Ascending aorta (tissue), 2 donors: ENCODE measurements around the gene GORASP2. TPM values are rescaled to one million over a fixed set of nuclear protein-coding genes. Genes with fewer than 3 reads are reported as not detected.
"Not testable (repeated sequence)": the region's sequence is repeated elsewhere in the genome, so short reads cannot be mapped to it uniquely, and the experiment has no call there.

ENCODE experiments used
- DNase-seq, 2 donors: peaks; one replicate each; pipeline ENCODE4 v3.0.0-alpha.2; 2019; ENCODE audit warnings: low spot score in 2 of 2
- H3K27ac ChIP-seq, 2 donors: fragments of 200-600 bp; sonication (generic); one replicate each; pipeline ENCODE4 v1.5.1; 2016 to 2017; ENCODE audit warnings: mild to moderate bottlenecking in 1 of 2
- H3K27me3 ChIP-seq: fragments of 200-600 bp; sonication (generic); one replicate; pipeline ENCODE4 v1.5.1; 2017
- H3K36me3 ChIP-seq, 2 donors: fragments of 200-600 bp; sonication (generic); one replicate each; pipeline ENCODE4 v1.5.1; 2016
- H3K4me1 ChIP-seq, 2 donors: fragments of 200-600 bp; sonication (generic); one replicate each; pipeline ENCODE4 v1.5.1; 2016 to 2017; ENCODE audit warnings: mild to moderate bottlenecking in 1 of 2
- H3K4me3 ChIP-seq, 2 donors: fragments of 200-600 bp; sonication (generic); one replicate each; pipeline ENCODE4 v1.5.1; 2016 to 2017; ENCODE audit warnings: mild to moderate bottlenecking in 1 of 2
- H3K9me3 ChIP-seq, 2 donors: fragments of 200-600 bp; sonication (generic); one replicate each; pipeline ENCODE4 v1.5.1; 2016
- CTCF ChIP-seq, 3 experiments: fragments of 200-600 bp in 2 of 3; fragments of 450-650 bp in 1 of 3; sonication (generic) in 2 of 3; IDR thresholded peaks; one replicate each; pipeline ENCODE4 v1.5.1; 2016 to 2019; ENCODE audit warnings: antibody characterized with exemption in 3 of 3, mild to moderate bottlenecking in 1 of 3, moderate library complexity in 1 of 3
- intact Hi-C: fragments of 100-400 bp; cut with DNase I; formaldehyde crosslinking; loops from one replicate; pipeline ENCODE4 v1.15.1; 2023
- total RNA-seq: library from RNA; depleted of rRNA; stranded (reverse); fragments of >200 nt; gene quantifications from one replicate; pipeline ENCODE4 v1.1.0, GENCODE V29; 2016

Gene GORASP2
- total RNA-seq, 1 donor from 2014 or later = 21.5 TPM

GRCh38 chr2:170895023-170895757, 33.9 kb upstream of the GORASP2 start:
- H3K36me3 ChIP-seq = no peaks in the 10 kb centered on the region
- no peak for TF ChIP-seq CTCF (IDR thresholded peaks at IDR 0.05)
- no peak for DNase-seq
- intact Hi-C loops = no loop called here
- H3K4me1 ChIP-seq = no peaks in the 10 kb centered on the region
- no peaks in the 10 kb centered on the region for H3K27me3 ChIP-seq
- no peak overlapping the region for H3K27ac ChIP-seq
- no peak overlapping the region for H3K4me3 ChIP-seq
- no peaks in the 10 kb centered on the region for H3K9me3 ChIP-seq

GRCh38 chr2:170896622-170897021, 32.4 kb upstream of the GORASP2 start:
- TF ChIP-seq CTCF (IDR thresholded peaks at IDR 0.05) = no peak
- no peak overlapping the region for H3K4me3 ChIP-seq

GRCh38 chr2:170897108-170897507, 31.9 kb upstream of the GORASP2 start:
- H3K9me3 ChIP-seq = no peaks in the 10 kb centered on the region
- no peak for DNase-seq
- H3K4me1 ChIP-seq = no peaks in the 10 kb centered on the region
- H3K4me3 ChIP-seq = no peak overlapping the region
- H3K36me3 ChIP-seq = no peaks in the 10 kb centered on the region
- no peaks in the 10 kb centered on the region for H3K27me3 ChIP-seq
- H3K27ac ChIP-seq = no peak overlapping the region
- no peak for TF ChIP-seq CTCF (IDR thresholded peaks at IDR 0.05)
- intact Hi-C loops = no loop called here

More at GRCh38 chr2:170896622-170897021, 32.4 kb upstream of the GORASP2 start:
- H3K36me3 ChIP-seq = no peaks in the 10 kb centered on the region
- H3K4me1 ChIP-seq = no peaks in the 10 kb centered on the region
- no peak for DNase-seq
- no peaks in the 10 kb centered on the region for H3K27me3 ChIP-seq
- H3K9me3 ChIP-seq = no peaks in the 10 kb centered on the region
- H3K27ac ChIP-seq = no peak overlapping the region
- intact Hi-C loops = no loop called here

GRCh38 chr2:170905864-170906263, 23.2 kb upstream of the GORASP2 start:
- DNase-seq = no peak
- H3K4me3 ChIP-seq = no peak overlapping the region
- intact Hi-C loops = no loop called here
- H3K4me1 ChIP-seq = no peaks in the 10 kb centered on the region
- no peaks in the 10 kb centered on the region for H3K36me3 ChIP-seq
- peaks cover 5 to 14% of the 10 kb centered on the region in 2 donors for H3K9me3 ChIP-seq
- H3K27ac ChIP-seq = no peak overlapping the region
- no peaks in the 10 kb centered on the region for H3K27me3 ChIP-seq
- TF ChIP-seq CTCF (IDR thresholded peaks at IDR 0.05) = no peak

GRCh38 chr2:170911314-170911889, 17.7 kb upstream of the GORASP2 start:
- no peak for DNase-seq
- intact Hi-C loops = no loop called here
- Histone ChIP-seq H3K27me3 (no peaks in the 10 kb centered on the region), H3K36me3 (no peaks in the 10 kb centered on the region), H3K4me1 (no peaks in the 10 kb centered on the region), H3K27ac (no peak overlapping the region), H3K4me3 (no peak overlapping the region), H3K9me3 (peaks cover 23 to 46% of the 10 kb centered on the region in 2 donors)
- TF ChIP-seq CTCF (IDR thresholded peaks at IDR 0.05) = no peak

GRCh38 chr2:170914994-170915666, 13.9 kb upstream of the GORASP2 start:
- peaks cover 23 to 48% of the 10 kb centered on the region in 2 donors for H3K9me3 ChIP-seq
- H3K27me3 ChIP-seq, DNase-seq, intact Hi-C loops, H3K27ac ChIP-seq, H3K36me3 ChIP-seq, H3K4me3 ChIP-seq, H3K4me1 ChIP-seq: not testable (repeated sequence)
